ENCODE data around the gene OR2D2.
A peak's percentile ranks its signal among the peaks of the same experiment; 100 is the strongest.

The OR2D2 gene

GRCh38 chr11:6926208-6927029 lies 34.1 kb upstream of the OR2D2 start, which contains the start of gene ZNF215 (continued):
- no peak for TF ChIP-seq ZNF610 (tag by site-specific recombination; IDR thresholded peaks at IDR 0.05; ENCODE audit: borderline replicate concordance)
- TF ChIP-seq ZNF146 (tag by site-specific recombination; IDR thresholded peaks at IDR 0.05) = no peak
- 0 out of 2 replicates have a peak, but pooled peaks have one; percentile 25 for TF ChIP-seq ZFP37 (tag by site-specific recombination; IDR thresholded peaks at IDR 0.05)
- TF ChIP-seq TRIM28 (IDR thresholded peaks at IDR 0.05; ENCODE audit: borderline replicate concordance, low read length) = no peak; the same call in 1 of the 2 replicates
- no peak for TF ChIP-seq REPIN1 (tag by site-specific recombination; IDR thresholded peaks at IDR 0.05; ENCODE audit: low read depth)
- no peak for TF ChIP-seq ZNF140 (tag by site-specific recombination; IDR thresholded peaks at IDR 0.05)
- TF ChIP-seq ZNF223 (tag by site-specific recombination; IDR thresholded peaks at IDR 0.05) = no peak
- TF ChIP-seq ZNF76 (tag by site-specific recombination; IDR thresholded peaks at IDR 0.05; ENCODE audit: borderline replicate concordance, low read depth) = peak; percentile 61; the same call in 1 of the 2 replicates
- no peak for TF ChIP-seq ZSCAN23 (tag by site-specific recombination; IDR thresholded peaks at IDR 0.05)
- no peak for TF ChIP-seq SETDB1 (IDR thresholded peaks at IDR 0.05; ENCODE audit: insufficient read length, low read length)
- TF ChIP-seq, protein P1, sequence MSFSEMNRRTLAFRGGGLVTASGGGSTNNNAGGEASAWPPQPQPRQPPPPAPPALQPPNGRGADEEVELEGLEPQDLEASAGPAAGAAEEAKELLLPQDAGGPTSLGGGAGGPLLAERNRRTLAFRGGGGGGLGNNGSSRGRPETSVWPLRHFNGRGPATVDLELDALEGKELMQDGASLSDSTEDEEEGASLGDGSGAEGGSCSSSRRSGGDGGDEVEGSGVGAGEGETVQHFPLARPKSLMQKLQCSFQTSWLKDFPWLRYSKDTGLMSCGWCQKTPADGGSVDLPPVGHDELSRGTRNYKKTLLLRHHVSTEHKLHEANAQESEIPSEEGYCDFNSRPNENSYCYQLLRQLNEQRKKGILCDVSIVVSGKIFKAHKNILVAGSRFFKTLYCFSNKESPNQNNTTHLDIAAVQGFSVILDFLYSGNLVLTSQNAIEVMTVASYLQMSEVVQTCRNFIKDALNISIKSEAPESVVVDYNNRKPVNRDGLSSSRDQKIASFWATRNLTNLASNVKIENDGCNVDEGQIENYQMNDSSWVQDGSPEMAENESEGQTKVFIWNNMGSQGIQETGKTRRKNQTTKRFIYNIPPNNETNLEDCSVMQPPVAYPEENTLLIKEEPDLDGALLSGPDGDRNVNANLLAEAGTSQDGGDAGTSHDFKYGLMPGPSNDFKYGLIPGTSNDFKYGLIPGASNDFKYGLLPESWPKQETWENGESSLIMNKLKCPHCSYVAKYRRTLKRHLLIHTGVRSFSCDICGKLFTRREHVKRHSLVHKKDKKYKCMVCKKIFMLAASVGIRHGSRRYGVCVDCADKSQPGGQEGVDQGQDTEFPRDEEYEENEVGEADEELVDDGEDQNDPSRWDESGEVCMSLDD (tag by site-specific recombination; IDR thresholded peaks at IDR 0.05) = no peak; the same call in 1 of the 2 replicates
- no peak for TF ChIP-seq ZNF623 (tag by site-specific recombination; IDR thresholded peaks at IDR 0.05)
- TF ChIP-seq ZFP41 (tag by site-specific recombination; IDR thresholded peaks at IDR 0.05; ENCODE audit: borderline replicate concordance) = no peak
- no peak for TF ChIP-seq ZNF548 (tag by site-specific recombination; IDR thresholded peaks at IDR 0.05)
- TF ChIP-seq ZNF621 (tag by site-specific recombination; IDR thresholded peaks at IDR 0.05) = no peak
- no peak for TF ChIP-seq YY2 (tag by site-specific recombination; IDR thresholded peaks at IDR 0.05)
- no peak; the same call in 1 of the 2 replicates for TF ChIP-seq SP7 (tag by site-specific recombination; IDR thresholded peaks at IDR 0.05)
- no peak for TF ChIP-seq ZNF350 (tag by site-specific recombination; IDR thresholded peaks at IDR 0.05)
- TF ChIP-seq, protein P2, sequence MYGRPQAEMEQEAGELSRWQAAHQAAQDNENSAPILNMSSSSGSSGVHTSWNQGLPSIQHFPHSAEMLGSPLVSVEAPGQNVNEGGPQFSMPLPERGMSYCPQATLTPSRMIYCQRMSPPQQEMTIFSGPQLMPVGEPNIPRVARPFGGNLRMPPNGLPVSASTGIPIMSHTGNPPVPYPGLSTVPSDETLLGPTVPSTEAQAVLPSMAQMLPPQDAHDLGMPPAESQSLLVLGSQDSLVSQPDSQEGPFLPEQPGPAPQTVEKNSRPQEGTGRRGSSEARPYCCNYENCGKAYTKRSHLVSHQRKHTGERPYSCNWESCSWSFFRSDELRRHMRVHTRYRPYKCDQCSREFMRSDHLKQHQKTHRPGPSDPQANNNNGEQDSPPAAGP (tag by site-specific recombination; IDR thresholded peaks at IDR 0.05) = no peak
- no peak for TF ChIP-seq ZNF138 (tag by site-specific recombination; IDR thresholded peaks at IDR 0.05; ENCODE audit: borderline replicate concordance)
- no peak for TF ChIP-seq ZNF133 (tag by site-specific recombination; IDR thresholded peaks at IDR 0.05)
- no peak for TF ChIP-seq FEZF1 (tag by site-specific recombination; IDR thresholded peaks at IDR 0.05)
- TF ChIP-seq ZNF830 (tag by site-specific recombination; IDR thresholded peaks at IDR 0.05; ENCODE audit: low read depth) = no peak
- TF ChIP-seq, protein P3, sequence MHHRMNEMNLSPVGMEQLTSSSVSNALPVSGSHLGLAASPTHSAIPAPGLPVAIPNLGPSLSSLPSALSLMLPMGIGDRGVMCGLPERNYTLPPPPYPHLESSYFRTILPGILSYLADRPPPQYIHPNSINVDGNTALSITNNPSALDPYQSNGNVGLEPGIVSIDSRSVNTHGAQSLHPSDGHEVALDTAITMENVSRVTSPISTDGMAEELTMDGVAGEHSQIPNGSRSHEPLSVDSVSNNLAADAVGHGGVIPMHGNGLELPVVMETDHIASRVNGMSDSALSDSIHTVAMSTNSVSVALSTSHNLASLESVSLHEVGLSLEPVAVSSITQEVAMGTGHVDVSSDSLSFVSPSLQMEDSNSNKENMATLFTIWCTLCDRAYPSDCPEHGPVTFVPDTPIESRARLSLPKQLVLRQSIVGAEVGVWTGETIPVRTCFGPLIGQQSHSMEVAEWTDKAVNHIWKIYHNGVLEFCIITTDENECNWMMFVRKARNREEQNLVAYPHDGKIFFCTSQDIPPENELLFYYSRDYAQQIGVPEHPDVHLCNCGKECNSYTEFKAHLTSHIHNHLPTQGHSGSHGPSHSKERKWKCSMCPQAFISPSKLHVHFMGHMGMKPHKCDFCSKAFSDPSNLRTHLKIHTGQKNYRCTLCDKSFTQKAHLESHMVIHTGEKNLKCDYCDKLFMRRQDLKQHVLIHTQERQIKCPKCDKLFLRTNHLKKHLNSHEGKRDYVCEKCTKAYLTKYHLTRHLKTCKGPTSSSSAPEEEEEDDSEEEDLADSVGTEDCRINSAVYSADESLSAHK (tag by site-specific recombination; IDR thresholded peaks at IDR 0.05) = no peak
- no peak for TF ChIP-seq ZNF354C (tag by site-specific recombination; IDR thresholded peaks at IDR 0.05; ENCODE audit: borderline replicate concordance, low read depth)
- TF ChIP-seq ZNF701 (tag by site-specific recombination; IDR thresholded peaks at IDR 0.05) = no peak
- no peak for TF ChIP-seq ZNF391 (tag by site-specific recombination; IDR thresholded peaks at IDR 0.05; ENCODE audit: borderline replicate concordance, low read depth)
- no peak for TF ChIP-seq ZSCAN16 (tag by site-specific recombination; IDR thresholded peaks at IDR 0.05)
- TF ChIP-seq ZNF10 (tag by site-specific recombination; IDR thresholded peaks at IDR 0.05) = no peak
- TF ChIP-seq KLF9 (tag by site-specific recombination; IDR thresholded peaks at IDR 0.05; ENCODE audit: low read depth) = no peak
- TF ChIP-seq ZNF596 (tag by site-specific recombination; IDR thresholded peaks at IDR 0.05) = no peak
- TF ChIP-seq, protein P4, sequence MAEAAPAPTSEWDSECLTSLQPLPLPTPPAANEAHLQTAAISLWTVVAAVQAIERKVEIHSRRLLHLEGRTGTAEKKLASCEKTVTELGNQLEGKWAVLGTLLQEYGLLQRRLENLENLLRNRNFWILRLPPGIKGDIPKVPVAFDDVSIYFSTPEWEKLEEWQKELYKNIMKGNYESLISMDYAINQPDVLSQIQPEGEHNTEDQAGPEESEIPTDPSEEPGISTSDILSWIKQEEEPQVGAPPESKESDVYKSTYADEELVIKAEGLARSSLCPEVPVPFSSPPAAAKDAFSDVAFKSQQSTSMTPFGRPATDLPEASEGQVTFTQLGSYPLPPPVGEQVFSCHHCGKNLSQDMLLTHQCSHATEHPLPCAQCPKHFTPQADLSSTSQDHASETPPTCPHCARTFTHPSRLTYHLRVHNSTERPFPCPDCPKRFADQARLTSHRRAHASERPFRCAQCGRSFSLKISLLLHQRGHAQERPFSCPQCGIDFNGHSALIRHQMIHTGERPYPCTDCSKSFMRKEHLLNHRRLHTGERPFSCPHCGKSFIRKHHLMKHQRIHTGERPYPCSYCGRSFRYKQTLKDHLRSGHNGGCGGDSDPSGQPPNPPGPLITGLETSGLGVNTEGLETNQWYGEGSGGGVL (tag by site-specific recombination; IDR thresholded peaks at IDR 0.05) = no peak
